H1 (cell line): Measurements from ENCODE around the gene EFCAB6. TPM values are rescaled to one million over a fixed set of nuclear protein-coding genes. Genes with fewer than 3 reads are reported as not detected.

Experiments used
- CTCF ChIA-PET: fragments of 300-600 bp; sonication (Branson Sonifier 250); formaldehyde crosslinking; loops from one replicate; lab custom pipeline; 2021; ENCODE audit not compliant: partially characterized antibody; lab: Charles Lee
- POLR2A ChIA-PET: fragments of 300-600 bp; sonication (Branson Sonifier 250); formaldehyde crosslinking; loops from one replicate; lab custom pipeline; 2021; ENCODE audit warnings: inconsistent platforms; ENCODE audit not compliant: partially characterized antibody; lab: Charles Lee
- DNase-seq, 2 experiments: peaks; one replicate each; pipeline versions ENCODE4 v3.0.0 to v3.0.0-alpha.2; 2010 to 2022; ENCODE audit warnings: low spot score in 2 of 2, low read depth in 1 of 2, mixed read lengths in 1 of 2
- FAIRE-seq: peaks from 2 replicates; lab custom pipeline; 2011; peaks lifted over from hg19 to GRCh38; lab: Jason Lieb, UNC
- H2AFZ ChIP-seq: 2 replicates; pipeline ENCODE4 v1.8.1; 2012; ENCODE audit warnings: low read length, inconsistent platforms
- H2AK5ac ChIP-seq: 2 replicates; pipeline ENCODE4 v1.6.1; 2013; ENCODE audit warnings: low read depth, low read length
- H2BK120ac ChIP-seq: replicated peaks from 2 replicates; pipeline ENCODE3; 2013; ENCODE audit warnings: low read depth, low read length, inconsistent platforms
- H2BK12ac ChIP-seq: 2 replicates; pipeline ENCODE4 v1.6.1; 2013; ENCODE audit warnings: low read depth, low read length
- H2BK15ac ChIP-seq: 2 replicates; pipeline ENCODE4 v1.6.1; 2013; ENCODE audit warnings: low read length
- H2BK20ac ChIP-seq: 2 replicates; pipeline ENCODE4 v1.6.1; 2013; ENCODE audit warnings: low read length
- H2BK5ac ChIP-seq: 2 replicates; pipeline ENCODE4 v1.6.1; 2013; ENCODE audit warnings: low read depth, low read length
- H3K14ac ChIP-seq: 2 replicates; pipeline ENCODE4 v1.6.1; 2013; ENCODE audit warnings: inconsistent platforms; ENCODE audit not compliant: insufficient read length
- H3K18ac ChIP-seq: 2 replicates; pipeline ENCODE4 v1.6.1; 2013; ENCODE audit warnings: low read length; ENCODE audit errors: extremely low read depth
- H3K23ac ChIP-seq: 2 replicates; pipeline ENCODE4 v1.6.1; 2013; ENCODE audit warnings: inconsistent platforms; ENCODE audit not compliant: insufficient read length
- H3K23me2 ChIP-seq: 2 replicates; pipeline ENCODE4 v1.6.1; 2013; ENCODE audit warnings: low read depth, low read length
- H3K27ac ChIP-seq: 2 replicates; pipeline ENCODE4 v1.6.1; 2011; ENCODE audit warnings: low read depth, low read length, inconsistent platforms
- H3K27me3 ChIP-seq, 4 experiments: replicated peaks in 1 of 4; 1 replicate in 1 of 4; 2 replicates in 3 of 4; pipeline versions ENCODE4 v1.6.1 to v1.8.1; 2011 to 2013; ENCODE audit warnings: low read length in 3 of 4, mild to moderate bottlenecking in 3 of 4, inconsistent platforms in 2 of 4, mixed read lengths in 2 of 4, moderate library complexity in 1 of 4; ENCODE audit not compliant: control insufficient read depth in 3 of 4, insufficient read depth in 3 of 4; ENCODE audit errors: extremely low read depth in 1 of 4
- H3K36me3 ChIP-seq, 4 experiments: 2 replicates each; pipeline versions ENCODE4 v1.6.1 to v1.8.1; 2011 to 2013; ENCODE audit warnings: mild to moderate bottlenecking in 4 of 4, low read length in 3 of 4, moderate library complexity in 2 of 4, control low read depth in 1 of 4, inconsistent platforms in 1 of 4; ENCODE audit not compliant: insufficient read depth in 4 of 4, control insufficient read depth in 2 of 4
- H3K4ac ChIP-seq: replicated peaks from 2 replicates; pipeline ENCODE3; 2013; ENCODE audit warnings: low read length, low read depth, mixed read lengths, inconsistent platforms; ENCODE audit not compliant: insufficient read length
- H3K4me1 ChIP-seq, 4 experiments: replicated peaks in 1 of 4; 1 replicate in 1 of 4; 2 replicates in 3 of 4; pipeline versions ENCODE4 v1.6.1 to v1.8.1; 2011 to 2013; ENCODE audit warnings: low read length in 3 of 4, inconsistent platforms in 2 of 4, mixed read lengths in 1 of 4; ENCODE audit not compliant: insufficient read depth in 4 of 4, control insufficient read depth in 3 of 4
- H3K4me2 ChIP-seq, 2 experiments: 2 replicates each; pipeline versions ENCODE4 v1.6.1 to v1.8.1; 2011 to 2013; ENCODE audit warnings: low read depth in 2 of 2, low read length in 2 of 2, control low read depth in 1 of 2, inconsistent platforms in 1 of 2, mild to moderate bottlenecking in 1 of 2; ENCODE audit not compliant: insufficient read depth in 1 of 2
- H3K4me3 ChIP-seq, 4 experiments: fragments of 200-600, 300-600 bp in 1 of 4; sonication (generic), shearing (Covaris generic), sonication (Bioruptor Twin) in 1 of 4; 2 replicates each; pipeline versions ENCODE4 v1.5.1 to v1.8.1; 2011 to 2016; ENCODE audit warnings: low read length in 4 of 4, low read depth in 3 of 4, control low read depth in 2 of 4, inconsistent platforms in 2 of 4, mild to moderate bottlenecking in 2 of 4, mixed read lengths in 1 of 4, moderate library complexity in 1 of 4; ENCODE audit not compliant: insufficient read depth in 2 of 4; ENCODE audit errors: extremely low read depth in 1 of 4
- H3K56ac ChIP-seq: replicated peaks from 2 replicates; pipeline ENCODE3; 2013; ENCODE audit warnings: low read depth, mild to moderate bottlenecking, mixed read lengths, low read length, inconsistent platforms; ENCODE audit not compliant: insufficient read length
- H3K79me1 ChIP-seq: 2 replicates; pipeline ENCODE4 v1.6.1; 2013; ENCODE audit warnings: low read depth, low read length, control low read depth
- H3K79me2 ChIP-seq, 2 experiments: 2 replicates each; pipeline versions ENCODE4 v1.6.1 to v1.8.1; 2012 to 2013; ENCODE audit warnings: low read length in 2 of 2, mild to moderate bottlenecking in 2 of 2, inconsistent platforms in 1 of 2; ENCODE audit not compliant: insufficient read depth in 2 of 2, control insufficient read depth in 1 of 2
- H3K9ac ChIP-seq, 4 experiments: replicated peaks in 1 of 4; 1 replicate in 1 of 4; 2 replicates in 3 of 4; pipeline versions ENCODE4 v1.6.1 to v1.8.1; 2011 to 2013; ENCODE audit warnings: low read depth in 3 of 4, low read length in 3 of 4, control low read depth in 2 of 4, mild to moderate bottlenecking in 2 of 4, moderate library complexity in 2 of 4, inconsistent platforms in 1 of 4; ENCODE audit errors: extremely low read depth in 1 of 4
- H3K9me3 ChIP-seq, 2 experiments: 2 replicates each; pipeline versions ENCODE4 v1.6.1 to v1.8.1; 2012 to 2013; ENCODE audit warnings: mild to moderate bottlenecking in 2 of 2, moderate library complexity in 2 of 2, control low read depth in 1 of 2, inconsistent platforms in 1 of 2, low read depth in 1 of 2, low read length in 1 of 2, mixed read lengths in 1 of 2; ENCODE audit not compliant: insufficient read depth in 2 of 2
- H4K20me1 ChIP-seq, 2 experiments: replicated peaks in 1 of 2; 2 replicates each; pipeline versions ENCODE3 to v1.8.1; 2011 to 2013; ENCODE audit warnings: inconsistent platforms in 2 of 2, low read length in 2 of 2, mild to moderate bottlenecking in 1 of 2; ENCODE audit not compliant: insufficient read depth in 2 of 2, control insufficient read depth in 1 of 2
- H4K5ac ChIP-seq: 2 replicates; pipeline ENCODE4 v1.6.1; 2013; ENCODE audit warnings: low read length, low read depth, mixed read lengths, inconsistent platforms; ENCODE audit not compliant: insufficient read length
- H4K8ac ChIP-seq: 2 replicates; pipeline ENCODE4 v1.8.0; 2013; ENCODE audit warnings: mild to moderate bottlenecking, moderate library complexity, low read length, inconsistent platforms; ENCODE audit not compliant: insufficient read depth; ENCODE audit errors: extremely low read depth
- H4K91ac ChIP-seq: replicated peaks from 2 replicates; pipeline ENCODE3; 2013; ENCODE audit warnings: low read length, mixed read lengths, inconsistent platforms; ENCODE audit not compliant: insufficient read length
- WGBS, 2 experiments: shearing (Covaris generic) in 1 of 2; methylation state at CpG; one replicate each; pipeline versions ENCODE4 v1.1.6 to v1.1.7; 2013 to 2015; ENCODE audit warnings: low lambda C conversion rate in 2 of 2, mixed read lengths in 2 of 2, inconsistent platforms in 1 of 2, low coverage in 1 of 2, missing lambda C conversion rate in 1 of 2; ENCODE audit not compliant: insufficient replicate concordance in 2 of 2, insufficient coverage in 1 of 2, insufficient read length in 1 of 2; ENCODE audit errors: extremely low coverage in 1 of 2, missing lambda C conversion rate in 1 of 2; 5-methylcytosine and 5-hydroxymethylcytosine counted together
- polyA plus RNA-seq, 7 experiments: library from polyadenylated mRNA; depleted of rRNA in 3 of 7; stranded (reverse) in 5 of 7; unstranded in 2 of 7; fragments of >200 nt in 5 of 7; fragments of 200-250 nt in 2 of 7; gene quantifications; 1 replicate in 5 of 7; 2 replicates in 1 of 7; 4 replicates in 1 of 7; pipeline versions ENCODE4 v1.2.1 to v1.2.3, GENCODE V29; 2011 to 2013; ENCODE audit warnings: missing spikeins in 2 of 7, mixed read lengths in 2 of 7
- total RNA-seq: library from RNA; stranded (reverse); fragmentation: NEBNext Ultra II Directional; extraction: Animal tissue kit (Norgen Biotek cat#: 25700); gene quantifications from 2 replicates; pipeline ENCODE4 v1.2.1, GENCODE V29; 2021

Gene EFCAB6
- total and polyA plus RNA-seq, 2 of the 8 experiments (the other 6 are each of a cell fraction or from before 2014, with no cell fraction given): 0.32 to 1.7 TPM

DNA sequence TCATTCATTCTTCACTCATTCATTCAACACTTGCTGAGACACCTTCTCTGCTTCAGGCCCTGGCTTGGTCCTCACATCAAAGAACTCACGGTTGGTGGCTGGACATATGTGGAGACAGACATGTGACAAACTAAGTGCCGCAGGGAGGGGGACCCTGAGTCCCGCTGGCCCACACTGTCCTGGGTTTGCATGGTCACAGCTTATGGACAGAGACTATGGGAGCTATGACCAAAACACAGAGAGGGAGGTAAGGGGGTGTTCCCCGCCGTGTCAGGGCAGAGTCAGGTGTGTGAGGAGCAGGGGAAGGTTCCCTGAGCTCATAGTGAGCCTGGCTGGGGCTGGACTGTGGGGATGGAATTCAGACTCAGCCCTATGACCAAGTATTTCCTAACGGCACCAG, 277.2 kb downstream of the EFCAB6 start:
- no peak overlapping the region for H2BK12ac ChIP-seq
- no peak overlapping the region for H3K23ac ChIP-seq
- ChIA-PET CTCF (interaction anchor here (0.8 to 3.1 kb wide), 5 partner anchors 9 to 150 kb away, joined by 3 to 14 read pairs (median 3); no protein-coding TSS in a partner anchor), POLR2A (no interaction called here)
- H3K9me3 ChIP-seq: peaks cover 5 to 11% of the 10 kb centered on the region in 2 experiments; a peak in 3 of 4 replicates
- H2BK20ac ChIP-seq: no peak overlapping the region
- H3K79me1 ChIP-seq: no peaks in the 10 kb centered on the region
- no peak overlapping the region for H2AK5ac ChIP-seq
- WGBS, 2 experiments: 90% methylated on average over 6 of the region's 6 CpGs; no CpG with 5 or more reads in 1 of the 2 experiments
- H3K36me3 ChIP-seq: no peaks in the 10 kb centered on the region
- H3K4ac ChIP-seq: no peak overlapping the region
- no peaks in the 10 kb centered on the region for H4K20me1 ChIP-seq
- no peak overlapping the region for H3K9ac ChIP-seq
- no peak overlapping the region for H4K5ac ChIP-seq
- H3K79me2 ChIP-seq: no peaks in the 10 kb centered on the region
- no peak overlapping the region for H2AFZ ChIP-seq
- no peak overlapping the region for H3K56ac ChIP-seq
- no peaks in the 10 kb centered on the region; a peak in 1 of 7 replicates for H3K4me1 ChIP-seq
- H3K4me2 ChIP-seq: no peak overlapping the region
- FAIRE-seq (no peak), DNase-seq (no peak)
- no peak overlapping the region for H3K27ac ChIP-seq
- no peaks in the 10 kb centered on the region for H3K23me2 ChIP-seq
- H3K4me3 ChIP-seq: no peak overlapping the region
- H2BK120ac ChIP-seq: no peak overlapping the region
- H3K27me3 ChIP-seq: no peaks in the 10 kb centered on the region
- no peak overlapping the region for H4K91ac ChIP-seq
- no peak overlapping the region for H3K14ac ChIP-seq
- no peak overlapping the region for H3K18ac ChIP-seq
- no peak overlapping the region for H4K8ac ChIP-seq
- no peak overlapping the region for H2BK5ac ChIP-seq
- H2BK15ac ChIP-seq: no peak overlapping the region
